ENCODE results near the gene PDE8B.

DNA sequence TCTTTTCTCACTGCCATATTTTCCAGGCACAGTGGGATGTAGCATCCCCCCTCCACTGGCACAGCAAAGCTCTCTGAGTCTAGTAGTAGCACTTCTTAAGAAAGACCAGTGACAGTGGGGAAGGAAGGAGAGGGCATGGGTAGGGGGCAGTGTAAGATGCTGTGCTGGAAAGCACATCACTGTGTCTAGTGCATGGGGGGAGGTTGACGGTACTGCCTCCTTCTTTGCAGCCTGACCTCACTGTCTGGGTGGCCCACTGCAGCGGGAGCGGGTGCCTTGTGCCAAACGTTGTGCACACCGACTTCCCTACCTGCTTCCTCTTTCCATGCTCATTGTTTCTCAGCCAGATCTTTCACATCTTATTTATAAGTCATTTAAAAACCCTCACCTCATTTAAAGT, 91.8 kb downstream of the PDE8B start:
- TF ChIP-seq EZH2 (IDR thresholded peaks at IDR 0.05; ENCODE audit: borderline replicate concordance, low read depth, low read length, severe bottlenecking), result no peak
- TF ChIP-seq, protein P1, sequence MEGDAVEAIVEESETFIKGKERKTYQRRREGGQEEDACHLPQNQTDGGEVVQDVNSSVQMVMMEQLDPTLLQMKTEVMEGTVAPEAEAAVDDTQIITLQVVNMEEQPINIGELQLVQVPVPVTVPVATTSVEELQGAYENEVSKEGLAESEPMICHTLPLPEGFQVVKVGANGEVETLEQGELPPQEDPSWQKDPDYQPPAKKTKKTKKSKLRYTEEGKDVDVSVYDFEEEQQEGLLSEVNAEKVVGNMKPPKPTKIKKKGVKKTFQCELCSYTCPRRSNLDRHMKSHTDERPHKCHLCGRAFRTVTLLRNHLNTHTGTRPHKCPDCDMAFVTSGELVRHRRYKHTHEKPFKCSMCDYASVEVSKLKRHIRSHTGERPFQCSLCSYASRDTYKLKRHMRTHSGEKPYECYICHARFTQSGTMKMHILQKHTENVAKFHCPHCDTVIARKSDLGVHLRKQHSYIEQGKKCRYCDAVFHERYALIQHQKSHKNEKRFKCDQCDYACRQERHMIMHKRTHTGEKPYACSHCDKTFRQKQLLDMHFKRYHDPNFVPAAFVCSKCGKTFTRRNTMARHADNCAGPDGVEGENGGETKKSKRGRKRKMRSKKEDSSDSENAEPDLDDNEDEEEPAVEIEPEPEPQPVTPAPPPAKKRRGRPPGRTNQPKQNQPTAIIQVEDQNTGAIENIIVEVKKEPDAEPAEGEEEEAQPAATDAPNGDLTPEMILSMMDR (IDR thresholded peaks at IDR 0.05; ENCODE audit: borderline replicate concordance, extremely low read depth, low read length, poor library complexity, severe bottlenecking), result no peak
